ENCODE measurements around the gene IKZF5.

Gene IKZF5, protein sequence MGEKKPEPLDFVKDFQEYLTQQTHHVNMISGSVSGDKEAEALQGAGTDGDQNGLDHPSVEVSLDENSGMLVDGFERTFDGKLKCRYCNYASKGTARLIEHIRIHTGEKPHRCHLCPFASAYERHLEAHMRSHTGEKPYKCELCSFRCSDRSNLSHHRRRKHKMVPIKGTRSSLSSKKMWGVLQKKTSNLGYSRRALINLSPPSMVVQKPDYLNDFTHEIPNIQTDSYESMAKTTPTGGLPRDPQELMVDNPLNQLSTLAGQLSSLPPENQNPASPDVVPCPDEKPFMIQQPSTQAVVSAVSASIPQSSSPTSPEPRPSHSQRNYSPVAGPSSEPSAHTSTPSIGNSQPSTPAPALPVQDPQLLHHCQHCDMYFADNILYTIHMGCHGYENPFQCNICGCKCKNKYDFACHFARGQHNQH

DNA sequence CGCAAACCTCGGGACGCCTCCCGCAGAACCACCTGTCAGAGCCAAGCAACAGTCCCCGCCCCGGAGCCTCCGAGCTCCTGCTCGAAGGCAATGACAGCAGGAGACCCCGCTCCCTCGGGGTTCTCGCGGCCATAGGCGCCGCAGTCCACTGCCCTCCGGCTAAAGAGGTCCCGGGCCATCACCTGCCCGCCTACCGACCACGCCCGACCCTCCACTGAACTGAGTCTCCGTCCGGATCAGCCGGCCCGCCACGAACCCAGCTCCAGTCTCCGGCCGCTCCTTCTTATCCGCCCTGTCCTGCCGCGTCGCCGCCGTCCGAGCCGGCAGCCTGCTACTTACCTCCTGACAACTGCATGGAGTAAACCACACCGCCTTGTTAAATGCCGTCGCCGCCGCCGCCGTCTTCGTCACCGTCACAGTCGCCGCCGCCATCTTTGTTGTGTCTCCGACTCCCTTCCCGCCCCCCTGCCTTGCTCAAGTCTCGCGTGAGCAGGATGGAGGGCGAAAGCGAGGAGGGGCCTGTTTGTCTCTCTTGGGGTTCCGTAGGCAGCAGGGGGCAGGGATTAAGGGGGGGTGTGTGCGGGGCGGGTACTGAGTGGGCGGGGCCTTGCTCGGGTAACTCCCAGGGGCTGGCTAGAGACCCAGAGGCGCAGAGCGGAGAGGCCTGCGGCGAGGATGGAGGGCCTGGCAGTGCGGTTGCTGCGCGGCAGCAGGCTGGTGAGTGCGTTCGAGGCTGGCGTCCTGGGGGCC lies at the start of gene IKZF5, which contains the start of gene ACADSB:
Gene IKZF5, minus strand, starts transcription at position 441 of the 750 bp plus-strand sequence. CDS start 10,170 bp downstream, outside the sequence.
Gene ACADSB, plus strand, starts transcription at position 652 of the 750 bp plus-strand sequence. Its CDS starts 24 bp downstream, at position 676.
- peak; percentile 95 for DNase-seq

- no peak for DNase-seq
Observed at GRCh38 chr10:123057968-123058367, 49.4 kb upstream of the IKZF5 start.

- no peak for DNase-seq
Observed at GRCh38 chr10:123045961-123046731, 37.6 kb upstream of the IKZF5 start.

DNA sequence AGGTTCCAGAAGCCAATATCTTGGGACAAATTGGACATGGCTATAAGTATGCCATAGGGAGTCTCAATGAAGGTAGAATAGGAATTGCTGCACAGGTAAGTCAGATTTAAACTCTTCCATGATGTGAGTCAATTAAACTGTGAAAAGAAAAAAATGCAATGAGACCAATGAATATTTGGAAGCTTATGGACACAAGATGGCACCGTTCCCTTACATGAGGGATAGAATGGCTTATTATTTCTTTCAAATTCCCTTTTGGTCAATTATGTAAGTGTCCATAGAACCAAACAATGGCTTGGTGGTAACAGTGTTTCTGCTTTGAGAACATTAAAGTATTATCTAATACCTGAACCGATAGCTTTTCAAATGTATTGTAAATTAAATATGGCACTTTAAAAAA lies 35.8 kb upstream of the IKZF5 start:
- DNase-seq: peak; percentile 49

GRCh38 chr10:123043409-123043925 lies 34.9 kb upstream of the IKZF5 start:
- peak; percentile 75 for DNase-seq

DNA sequence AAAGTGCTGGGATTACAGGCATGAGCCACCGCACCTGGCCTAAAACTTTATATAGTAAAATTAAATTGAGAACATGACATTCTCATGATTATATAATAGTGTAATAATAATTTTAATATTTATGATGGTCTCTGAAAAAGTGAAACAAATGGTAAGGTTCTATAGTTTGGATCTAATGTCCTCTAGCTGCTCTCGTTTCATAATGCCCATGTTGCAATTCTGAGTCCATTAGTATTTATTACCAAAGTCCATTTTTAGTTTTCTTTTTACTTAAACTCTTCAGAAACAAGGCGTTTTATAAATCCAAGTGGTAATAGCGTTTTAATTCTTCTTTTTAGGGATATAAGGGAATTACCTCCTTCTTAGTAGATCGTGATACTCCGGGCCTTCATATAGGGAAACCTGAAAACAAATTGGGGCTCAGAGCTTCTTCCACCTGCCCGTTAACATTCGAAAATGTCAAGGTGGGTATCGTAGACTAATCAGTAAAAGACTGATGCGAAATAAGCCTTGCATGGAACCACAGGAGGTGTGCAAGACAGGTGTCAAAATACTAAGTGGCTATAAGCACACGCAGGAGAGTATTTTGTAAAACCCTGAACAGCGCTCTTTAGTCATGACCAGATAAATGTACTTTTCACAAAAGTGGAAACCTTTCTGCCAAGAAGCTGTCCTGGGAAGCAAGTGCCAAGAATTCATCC lies 34.3 kb upstream of the IKZF5 start:
- DNase-seq: no peak

- DNase-seq: no peak
Observed at GRCh38 chr10:123039632-123039930, 31.0 kb upstream of the IKZF5 start.

GRCh38 chr10:123038782-123039631 lies 30.4 kb upstream of the IKZF5 start:
- DNase-seq: no peak

GRCh38 chr10:123035467-123036086 lies 27.0 kb upstream of the IKZF5 start:
- DNase-seq: no peak

GRCh38 chr10:123034332-123034731 lies 25.7 kb upstream of the IKZF5 start:
- no peak for DNase-seq

DNA sequence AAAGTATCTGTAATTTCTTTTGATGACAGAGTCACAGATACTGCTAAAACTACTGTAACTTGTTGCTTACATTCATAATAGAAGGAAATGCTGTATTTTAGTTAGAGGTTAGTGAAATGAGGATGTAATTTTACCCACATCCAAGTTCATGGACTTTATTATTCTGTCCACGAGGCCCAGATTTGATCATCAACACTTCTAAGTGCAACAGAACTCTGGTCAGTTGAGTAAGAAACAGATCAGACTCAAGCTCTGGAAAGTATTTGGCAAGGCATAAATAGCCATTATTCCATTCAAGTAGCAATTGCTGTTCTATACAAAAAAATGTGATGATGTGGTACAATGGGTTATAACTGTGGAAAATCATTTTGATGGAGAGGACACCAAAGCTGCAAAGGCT lies 22.5 kb upstream of the IKZF5 start:
- no peak for DNase-seq

DNA sequence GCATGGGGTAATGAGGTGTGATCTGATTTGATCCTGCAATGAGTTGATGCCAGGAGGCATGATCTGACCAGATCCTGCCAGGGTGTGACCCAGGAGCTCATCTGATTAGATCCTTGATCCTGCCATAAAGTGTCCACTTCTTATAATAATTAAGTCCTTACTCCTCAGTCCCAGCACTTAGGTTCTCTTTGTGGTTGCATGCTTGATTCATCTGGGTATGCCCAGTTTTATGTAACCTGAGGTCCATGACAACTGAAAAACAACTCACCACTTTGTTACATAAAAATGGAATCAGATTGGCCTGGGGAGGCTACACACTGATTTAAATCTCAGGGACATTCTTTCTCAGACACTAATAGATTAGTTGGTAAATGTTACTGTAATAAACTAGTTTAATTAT lies 19.3 kb upstream of the IKZF5 start:
- no peak for DNase-seq

DNA sequence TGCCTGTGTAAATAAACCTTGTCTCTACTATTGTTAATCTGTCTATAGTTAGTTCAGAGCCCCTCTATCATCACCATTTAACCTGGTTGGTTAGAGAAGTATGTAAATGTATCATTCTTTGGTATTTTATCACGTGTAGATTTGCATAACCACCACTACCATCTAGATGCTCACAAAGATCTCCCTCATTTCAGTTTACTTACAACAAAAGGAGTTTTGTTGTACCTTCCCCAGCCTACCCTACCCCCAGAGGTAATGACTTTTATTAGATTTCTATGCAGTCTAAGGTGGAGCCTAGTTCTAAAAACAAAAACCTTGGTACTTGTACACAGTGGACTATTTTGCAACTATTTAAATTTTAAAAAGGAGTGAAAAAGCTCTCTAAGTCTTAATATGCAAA lies 17.7 kb upstream of the IKZF5 start:
- no peak for DNase-seq

DNA sequence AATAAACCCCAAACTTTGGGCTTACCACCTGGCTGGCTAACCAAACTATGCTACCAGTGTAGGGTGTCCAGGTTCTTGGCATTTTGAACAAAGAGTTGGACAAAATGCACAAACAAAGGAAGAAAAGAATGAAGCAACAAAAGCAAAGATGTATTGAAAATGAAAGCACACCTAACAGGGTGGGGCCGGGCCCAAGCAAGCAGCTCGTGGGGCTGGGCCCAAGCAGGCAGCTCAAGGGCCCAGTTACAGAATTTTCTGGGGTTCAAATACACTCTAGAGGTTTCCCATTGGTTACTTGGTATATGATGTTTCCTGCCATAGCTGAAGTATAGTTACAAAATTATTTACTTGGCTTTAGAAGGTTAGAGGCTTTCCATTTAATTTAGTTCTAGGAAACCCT lies 15.9 kb upstream of the IKZF5 start:
- DNase-seq: no peak

DNA sequence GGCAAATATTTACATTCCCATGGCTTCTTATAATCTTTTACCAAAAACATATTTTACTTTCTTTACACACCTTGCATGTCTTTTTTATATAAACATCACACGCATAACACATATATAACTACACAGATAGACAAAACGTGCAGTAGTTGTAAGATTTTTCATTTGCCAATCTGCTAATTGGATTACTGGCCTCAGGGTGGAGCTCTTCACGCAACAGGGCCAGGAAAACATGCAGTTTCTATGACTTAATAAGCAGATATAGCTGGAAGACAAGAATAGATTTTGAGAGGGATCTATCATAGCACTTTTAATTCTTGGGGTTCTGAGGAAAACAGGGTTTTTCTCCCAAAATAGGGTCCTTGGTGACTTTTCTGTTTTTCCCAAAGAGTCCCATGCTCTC lies 12.9 kb upstream of the IKZF5 start:
- peak; percentile 5 for DNase-seq

- DNase-seq: peak; percentile 69
Observed at GRCh38 chr10:123019941-123020703, 11.5 kb upstream of the IKZF5 start.

DNA sequence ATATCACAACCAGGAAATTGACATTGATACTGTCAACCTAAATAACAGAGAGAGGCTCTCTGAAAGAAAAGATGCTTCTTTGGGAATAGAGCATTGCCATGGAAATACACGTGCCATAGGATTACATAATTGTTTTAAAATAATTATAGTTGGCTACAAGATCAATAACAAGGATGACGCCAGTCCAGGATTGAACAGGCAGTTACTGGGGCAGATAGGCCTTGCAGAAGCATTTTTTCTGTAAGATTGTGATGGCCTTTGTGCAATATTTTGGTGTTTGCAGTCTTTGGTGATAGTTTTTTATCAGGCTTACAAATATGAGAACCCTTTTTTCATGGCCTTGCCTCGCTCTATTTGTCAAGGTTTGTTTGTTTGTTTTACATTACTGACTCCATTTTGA lies 10.7 kb upstream of the IKZF5 start:
- no peak for DNase-seq

- DNase-seq: no peak
Observed at GRCh38 chr10:123018531-123018930, 9.9 kb upstream of the IKZF5 start.

DNA sequence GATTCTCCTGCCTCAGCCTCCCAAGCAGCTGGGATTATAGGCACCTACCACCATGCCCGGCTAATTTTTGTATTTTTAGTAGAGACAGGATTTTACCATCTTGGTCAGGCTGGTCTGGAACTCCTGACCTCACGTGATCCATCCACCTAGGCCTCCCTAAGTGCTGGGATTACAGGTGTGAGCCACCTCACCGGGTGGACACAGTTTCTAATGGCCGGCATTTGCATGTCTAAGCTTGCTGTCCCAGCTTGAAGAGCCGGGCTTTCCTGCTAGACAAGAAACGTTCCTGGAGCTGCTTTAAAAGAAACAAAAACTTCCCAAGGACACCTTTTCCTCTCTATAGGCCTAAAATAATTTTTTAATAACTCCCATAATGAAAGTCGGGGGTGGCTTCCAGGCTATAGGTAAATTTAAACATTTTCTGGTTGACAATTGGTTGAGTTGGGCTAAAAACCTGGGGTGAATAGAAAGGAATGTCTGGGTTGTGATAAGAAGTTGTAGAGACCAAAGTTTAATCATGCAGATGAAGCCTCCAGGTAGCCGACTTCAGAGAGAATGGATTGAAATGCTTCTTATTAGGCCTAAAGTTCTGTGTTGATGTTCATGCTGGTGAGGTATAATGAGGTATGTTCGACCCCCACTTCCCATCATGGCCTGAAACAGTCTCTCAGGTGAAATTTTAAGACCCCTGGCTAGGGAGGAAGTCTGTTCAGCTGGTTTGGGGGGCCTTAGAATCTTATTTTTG lies 9.0 kb upstream of the IKZF5 start:
- DNase-seq: no peak

DNA sequence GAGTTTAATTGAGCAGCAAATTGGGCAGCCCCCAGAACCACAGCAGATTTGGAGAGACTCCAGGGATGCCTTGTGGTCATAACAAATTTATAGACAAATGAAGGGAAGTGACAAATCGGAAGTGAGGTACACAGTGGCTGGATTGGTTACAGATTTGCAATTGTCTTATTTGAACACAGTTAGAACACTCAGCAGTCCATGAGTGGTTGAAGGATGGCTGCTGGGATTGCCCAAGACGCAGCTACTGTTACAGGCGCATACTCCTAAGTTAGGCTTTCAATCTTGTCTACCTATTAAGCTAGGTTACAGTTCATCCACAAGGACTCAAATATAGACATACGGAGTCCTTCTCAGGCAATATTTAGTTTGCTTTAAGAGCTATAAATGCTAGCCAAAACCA lies 7.6 kb upstream of the IKZF5 start:
- DNase-seq: no peak

Data from NCI-H69 (cell line).